Ishikawa (cell line): ENCODE data around the gene CAMK2D.

ENCODE experiments used
- CEBPB ChIP-seq: IDR thresholded peaks from 2 replicates; pipeline ENCODE4 v1.6.1; 2012
- CREB1 ChIP-seq: IDR thresholded peaks from 2 replicates; pipeline ENCODE4 v1.6.1; 2012; ENCODE audit warnings: low read depth
- EGR1 ChIP-seq: IDR thresholded peaks from 2 replicates; pipeline ENCODE4 v1.6.1; 2012
- EP300 ChIP-seq: IDR thresholded peaks from 2 replicates; pipeline ENCODE4 v1.6.1; 2012; ENCODE audit warnings: borderline replicate concordance
- FOXM1 ChIP-seq: IDR thresholded peaks from 2 replicates; pipeline ENCODE4 v1.6.1; 2012; ENCODE audit warnings: low read depth, borderline replicate concordance
- NFIC ChIP-seq: IDR thresholded peaks from 2 replicates; pipeline ENCODE4 v1.6.1; 2012
- RAD21 ChIP-seq: IDR thresholded peaks from 2 replicates; pipeline ENCODE4 v1.6.1; 2012; ENCODE audit warnings: low read depth
- TAF1 ChIP-seq: IDR thresholded peaks from 2 replicates; pipeline ENCODE4 v1.6.1; 2012; ENCODE audit warnings: low read depth, mild to moderate bottlenecking
- TCF12 ChIP-seq: IDR thresholded peaks from 2 replicates; pipeline ENCODE4 v1.6.1; 2012; ENCODE audit warnings: low read depth
- TEAD4 ChIP-seq: IDR thresholded peaks from 2 replicates; pipeline ENCODE4 v1.6.1; 2012
- YY1 ChIP-seq: IDR thresholded peaks from 2 replicates; pipeline ENCODE4 v1.6.1; 2012; ENCODE audit warnings: low read depth
- ZBTB7A ChIP-seq: IDR thresholded peaks from 2 replicates; pipeline ENCODE4 v1.6.1; 2012; ENCODE audit warnings: low read depth
- TF ChIP-seq, protein P1 (sequence below): IDR thresholded peaks from 2 replicates; pipeline ENCODE4 v1.6.1; 2012
- TF ChIP-seq, protein P2 (sequence below): IDR thresholded peaks from 2 replicates; pipeline ENCODE4 v1.6.1; 2012; ENCODE audit warnings: low read depth, mild to moderate bottlenecking
- TF ChIP-seq, protein P3 (sequence below): IDR thresholded peaks from 2 replicates; pipeline ENCODE4 v1.6.1; 2012

CAMK2D gene

DNA sequence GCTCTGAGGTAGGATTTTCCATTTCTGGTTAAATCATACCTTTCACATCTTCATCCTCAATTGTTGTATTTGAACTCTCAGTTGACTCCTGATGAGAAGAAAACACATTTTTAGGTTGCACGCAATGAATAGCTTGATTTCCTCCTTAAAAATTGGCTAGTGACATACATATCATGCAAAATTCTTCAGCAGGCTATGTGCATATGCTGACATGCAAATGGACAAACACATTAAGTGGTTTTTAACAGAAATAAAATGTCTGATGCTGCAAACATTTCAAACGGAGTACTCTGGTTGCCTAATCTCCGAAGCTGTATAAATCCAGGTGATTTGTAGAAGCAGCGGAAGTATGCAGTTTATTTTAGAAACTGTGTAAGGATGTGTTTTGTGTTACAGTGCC, 261.1 kb downstream of the CAMK2D start:
- TF ChIP-seq TEAD4 (no peak), RAD21 (no peak), TAF1 (no peak), EGR1 (no peak), FOXM1 (no peak), ZBTB7A (no peak), YY1 (no peak), EP300 (no peak), CEBPB (no peak), CREB1 (no peak), NFIC (no peak), TCF12 (no peak)
- TF ChIP-seq, protein P1, sequence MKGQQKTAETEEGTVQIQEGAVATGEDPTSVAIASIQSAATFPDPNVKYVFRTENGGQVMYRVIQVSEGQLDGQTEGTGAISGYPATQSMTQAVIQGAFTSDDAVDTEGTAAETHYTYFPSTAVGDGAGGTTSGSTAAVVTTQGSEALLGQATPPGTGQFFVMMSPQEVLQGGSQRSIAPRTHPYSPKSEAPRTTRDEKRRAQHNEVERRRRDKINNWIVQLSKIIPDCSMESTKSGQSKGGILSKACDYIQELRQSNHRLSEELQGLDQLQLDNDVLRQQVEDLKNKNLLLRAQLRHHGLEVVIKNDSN = no peak
- TF ChIP-seq, protein P2, sequence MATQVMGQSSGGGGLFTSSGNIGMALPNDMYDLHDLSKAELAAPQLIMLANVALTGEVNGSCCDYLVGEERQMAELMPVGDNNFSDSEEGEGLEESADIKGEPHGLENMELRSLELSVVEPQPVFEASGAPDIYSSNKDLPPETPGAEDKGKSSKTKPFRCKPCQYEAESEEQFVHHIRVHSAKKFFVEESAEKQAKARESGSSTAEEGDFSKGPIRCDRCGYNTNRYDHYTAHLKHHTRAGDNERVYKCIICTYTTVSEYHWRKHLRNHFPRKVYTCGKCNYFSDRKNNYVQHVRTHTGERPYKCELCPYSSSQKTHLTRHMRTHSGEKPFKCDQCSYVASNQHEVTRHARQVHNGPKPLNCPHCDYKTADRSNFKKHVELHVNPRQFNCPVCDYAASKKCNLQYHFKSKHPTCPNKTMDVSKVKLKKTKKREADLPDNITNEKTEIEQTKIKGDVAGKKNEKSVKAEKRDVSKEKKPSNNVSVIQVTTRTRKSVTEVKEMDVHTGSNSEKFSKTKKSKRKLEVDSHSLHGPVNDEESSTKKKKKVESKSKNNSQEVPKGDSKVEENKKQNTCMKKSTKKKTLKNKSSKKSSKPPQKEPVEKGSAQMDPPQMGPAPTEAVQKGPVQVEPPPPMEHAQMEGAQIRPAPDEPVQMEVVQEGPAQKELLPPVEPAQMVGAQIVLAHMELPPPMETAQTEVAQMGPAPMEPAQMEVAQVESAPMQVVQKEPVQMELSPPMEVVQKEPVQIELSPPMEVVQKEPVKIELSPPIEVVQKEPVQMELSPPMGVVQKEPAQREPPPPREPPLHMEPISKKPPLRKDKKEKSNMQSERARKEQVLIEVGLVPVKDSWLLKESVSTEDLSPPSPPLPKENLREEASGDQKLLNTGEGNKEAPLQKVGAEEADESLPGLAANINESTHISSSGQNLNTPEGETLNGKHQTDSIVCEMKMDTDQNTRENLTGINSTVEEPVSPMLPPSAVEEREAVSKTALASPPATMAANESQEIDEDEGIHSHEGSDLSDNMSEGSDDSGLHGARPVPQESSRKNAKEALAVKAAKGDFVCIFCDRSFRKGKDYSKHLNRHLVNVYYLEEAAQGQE = no peak
- TF ChIP-seq, protein P3, sequence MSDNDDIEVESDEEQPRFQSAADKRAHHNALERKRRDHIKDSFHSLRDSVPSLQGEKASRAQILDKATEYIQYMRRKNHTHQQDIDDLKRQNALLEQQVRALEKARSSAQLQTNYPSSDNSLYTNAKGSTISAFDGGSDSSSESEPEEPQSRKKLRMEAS = no peak

DNA sequence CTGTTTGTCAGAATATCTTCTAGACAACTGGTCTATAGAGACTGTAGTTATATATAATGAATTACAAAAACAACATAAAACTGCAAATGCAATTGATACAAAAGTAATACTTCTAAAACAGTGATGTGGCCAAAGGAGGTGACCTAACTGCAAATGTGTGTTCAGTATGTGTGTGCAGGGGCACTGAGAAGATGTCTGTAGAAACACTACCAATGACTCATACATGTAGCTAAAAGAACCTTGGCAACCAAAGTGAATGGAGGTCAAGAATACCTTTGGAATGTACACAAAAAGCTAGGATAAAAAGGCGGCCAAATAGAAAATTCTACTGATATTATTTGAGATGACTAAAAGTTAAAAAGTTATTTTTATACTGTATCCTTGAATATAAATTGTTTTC, 261.8 kb downstream of the CAMK2D start:
- TF ChIP-seq CEBPB (no peak), TEAD4 (no peak), EGR1 (no peak)
- TF ChIP-seq, protein P2 = no peak

DNA sequence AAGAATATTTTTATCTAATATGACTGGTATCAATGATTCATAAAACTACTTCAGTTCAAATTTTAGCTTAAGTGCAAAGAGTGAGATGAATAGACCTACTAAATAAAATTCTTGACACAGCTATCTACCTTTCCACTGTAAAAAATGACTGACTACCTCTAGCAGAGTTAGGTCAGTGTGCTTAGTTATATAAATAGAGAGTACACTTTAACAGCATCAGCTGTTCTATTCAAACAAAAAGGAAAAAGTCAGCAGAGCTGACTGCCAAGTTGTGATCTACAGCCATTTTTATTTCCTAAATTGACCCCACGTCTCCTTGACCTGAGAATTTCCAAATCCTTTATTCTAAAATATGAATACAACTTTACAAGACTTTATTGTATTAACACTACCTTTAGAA, 262.4 kb downstream of the CAMK2D start:
- TF ChIP-seq TAF1 (no peak), TCF12 (no peak), NFIC (no peak), EP300 (no peak), TEAD4 (no peak), YY1 (no peak), RAD21 (no peak), ZBTB7A (no peak), FOXM1 (no peak), CEBPB (no peak), CREB1 (no peak), EGR1 (no peak)
- TF ChIP-seq, protein P1 = no peak
- TF ChIP-seq, protein P2 = no peak
- TF ChIP-seq, protein P3 = no peak

DNA sequence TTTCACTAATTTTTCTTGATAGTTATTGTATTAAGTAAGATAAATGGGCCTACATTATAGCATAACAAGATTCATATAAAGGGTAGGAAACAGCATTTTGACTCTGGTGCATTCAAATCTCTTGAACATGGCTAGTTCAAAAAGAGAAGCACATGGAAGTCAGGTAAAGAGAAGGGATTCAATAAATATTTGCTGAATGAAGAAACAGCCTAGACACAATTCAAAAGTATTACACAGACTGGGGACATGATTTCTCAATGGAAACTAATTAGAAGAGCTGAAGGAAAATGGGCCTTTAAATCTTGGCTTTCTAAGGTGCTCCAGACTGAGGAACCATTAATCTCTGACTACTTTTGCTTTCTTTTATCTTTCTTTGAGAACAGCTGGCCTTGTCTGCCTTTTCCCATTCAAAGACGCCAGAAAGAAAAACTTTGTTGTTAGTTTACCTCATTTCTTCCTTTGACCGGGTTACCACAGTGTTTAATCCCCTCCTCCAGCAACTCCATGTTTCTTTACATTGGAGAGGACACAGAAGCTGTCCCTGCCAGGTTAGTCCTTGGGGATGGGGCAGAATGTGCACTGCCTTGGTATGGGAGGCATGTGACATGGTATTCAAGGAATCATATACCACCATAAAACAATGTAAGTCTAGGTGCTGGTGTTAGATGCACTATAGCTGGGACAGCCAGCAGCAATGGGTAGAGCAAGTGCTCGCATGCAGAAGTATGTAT, 264.2 kb downstream of the CAMK2D start:
- TF ChIP-seq ZBTB7A = no peak
- no peak for TF ChIP-seq TEAD4
- no peak for TF ChIP-seq FOXM1
- TF ChIP-seq, protein P1 = no peak
- no peak for TF ChIP-seq RAD21
- TF ChIP-seq, protein P2 = no peak
- TF ChIP-seq TCF12 = no peak
- no peak for TF ChIP-seq CREB1
- TF ChIP-seq, protein P3 = no peak
